GM19035 (cell line): ENCODE data around the gene ASIP.

Experiments used
- ATAC-seq: cut with Tn5 transposase; IDR thresholded peaks from one replicate; pipeline ENCODE4 v1.9.1; 2021; ENCODE audit not compliant: unreplicated experiment

Gene ASIP

GRCh38 chr20:34310481-34311117 is 69.4 kb downstream of the ASIP start:
- no peak for ATAC-seq

DNA sequence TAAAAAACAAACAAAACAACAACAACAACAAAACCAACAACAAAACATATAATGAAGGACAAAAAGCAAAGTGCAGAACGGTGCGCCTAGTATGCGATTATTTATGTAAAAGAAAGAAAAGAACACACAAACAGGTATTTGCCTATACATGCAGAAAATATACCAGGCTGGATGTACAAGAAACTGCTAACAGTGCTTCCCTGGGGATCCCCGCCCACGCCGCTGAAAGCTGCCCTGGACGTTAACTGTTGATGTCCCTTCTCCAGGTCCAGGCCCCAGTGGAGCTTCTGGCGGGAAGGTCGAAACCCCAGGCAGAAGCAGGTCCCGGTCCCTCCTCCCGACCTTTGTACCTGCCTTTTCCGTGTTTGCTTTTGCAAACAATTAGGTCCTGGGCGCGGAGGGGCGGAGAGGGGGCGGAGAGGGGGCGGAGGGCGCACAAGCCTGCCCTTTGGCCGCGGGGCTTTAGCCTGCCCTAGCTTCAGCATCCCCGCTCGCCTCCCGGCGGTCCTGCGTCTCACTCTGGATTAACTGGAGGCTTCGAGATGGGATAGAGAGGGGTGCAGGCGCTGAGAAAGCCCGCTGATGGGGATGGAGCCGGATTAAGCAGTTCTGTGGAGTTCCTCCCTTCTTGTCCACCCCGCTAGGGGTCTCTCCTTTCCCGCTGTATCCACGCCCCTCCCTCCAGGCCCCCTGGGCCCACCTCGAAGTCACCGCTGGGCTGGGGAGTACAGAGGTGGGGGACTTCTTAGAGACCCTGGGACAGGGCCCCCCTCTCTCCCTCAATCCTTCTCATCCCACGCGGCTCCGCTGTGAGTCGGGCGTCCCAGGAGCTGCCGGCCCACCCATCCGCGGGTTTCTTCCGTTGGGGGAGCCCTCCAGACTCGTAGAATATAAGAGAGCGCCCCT is 70.1 kb downstream of the ASIP start:
- no peak for ATAC-seq

GRCh38 chr20:34312024-34312460 is 70.8 kb downstream of the ASIP start:
- no peak for ATAC-seq

DNA sequence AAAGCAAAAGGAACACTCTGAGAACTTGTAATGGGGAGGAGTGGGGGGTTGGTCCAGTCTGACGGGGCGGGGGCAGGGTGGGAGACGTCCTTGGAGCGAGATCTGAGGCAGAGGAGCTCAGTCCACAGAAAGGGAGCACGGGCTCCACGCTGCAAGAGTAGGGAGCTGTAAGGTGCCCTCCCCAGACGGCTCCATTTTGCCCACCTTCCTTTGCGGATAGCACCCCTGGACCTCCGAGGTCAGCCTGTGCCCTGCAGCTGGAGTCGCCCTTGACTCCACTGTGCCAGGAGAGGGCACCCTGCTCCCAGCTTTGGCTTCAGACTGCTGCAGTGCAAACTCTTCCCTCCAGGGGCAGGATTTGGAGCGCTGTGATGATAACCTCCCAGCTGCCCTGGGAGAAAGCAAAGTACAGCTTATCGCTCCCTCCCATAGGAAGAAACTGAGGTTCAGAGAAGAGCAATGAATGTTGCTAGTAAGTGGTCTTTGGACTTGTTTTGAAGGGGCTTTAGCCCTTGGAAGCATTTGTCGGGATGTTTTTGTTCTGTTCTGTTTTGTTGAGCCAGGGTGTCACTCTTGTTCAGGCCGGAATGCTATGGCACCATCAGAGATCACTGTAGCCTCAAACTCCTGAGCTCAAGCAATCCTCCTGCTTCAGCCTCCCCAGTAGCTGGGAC is 71.5 kb downstream of the ASIP start:
- ATAC-seq, result peak; percentile 81

DNA sequence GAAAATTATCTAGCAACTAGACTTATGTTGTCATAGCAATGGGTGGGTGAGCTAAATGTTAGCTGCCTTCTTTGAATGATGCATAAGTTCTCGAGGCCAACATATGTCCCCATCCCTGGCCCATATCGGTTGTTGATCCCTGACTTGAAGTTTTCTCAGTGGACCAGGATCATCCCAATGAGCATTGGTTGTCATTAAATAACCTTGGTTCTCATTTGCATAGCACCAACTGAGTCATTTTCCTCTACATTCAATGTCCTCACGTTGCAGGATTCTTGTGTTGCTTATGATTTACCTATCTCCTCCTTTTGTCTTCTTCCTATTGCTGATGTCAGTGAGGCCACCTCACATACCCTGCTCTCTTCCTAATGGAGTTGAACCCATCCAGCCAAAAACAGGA is 74.0 kb downstream of the ASIP start:
- ATAC-seq, result no peak

DNA sequence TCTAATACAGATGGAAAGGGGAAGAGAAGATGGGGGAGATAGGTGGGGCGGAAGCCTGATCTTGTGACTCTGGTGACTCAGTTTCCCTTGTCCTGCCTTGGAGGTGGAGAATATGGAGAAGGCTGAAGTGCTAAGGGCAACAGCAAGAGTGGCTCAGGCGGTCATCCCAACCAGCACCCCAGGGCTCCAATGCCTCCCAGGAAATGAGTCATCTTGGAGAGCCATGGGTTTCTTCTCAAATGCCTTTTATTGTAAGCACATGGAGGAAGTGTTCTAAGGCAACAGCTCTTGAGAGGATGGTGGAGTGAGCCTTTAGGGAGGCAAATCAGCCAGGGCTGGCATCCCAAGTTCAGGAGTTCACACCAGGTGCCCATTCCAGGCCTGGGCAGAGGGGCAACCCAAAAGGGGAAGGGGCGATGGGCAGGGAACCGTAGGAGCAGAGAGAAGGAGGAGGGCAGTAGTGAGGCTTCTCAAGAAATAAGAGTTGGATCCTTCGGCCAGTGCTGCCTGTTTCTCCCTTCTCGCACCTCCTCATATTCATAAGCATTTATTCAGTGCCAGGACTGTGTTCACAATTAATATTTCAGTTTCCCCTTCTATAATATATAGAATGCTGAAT is 75.1 kb downstream of the ASIP start:
- no peak for ATAC-seq
